ENCODE data around the gene NYAP2. TPM values are rescaled to one million over a fixed set of nuclear protein-coding genes. Genes with fewer than 3 reads are reported as not detected.
A peak's percentile ranks its signal among the peaks of the same experiment; 100 is the strongest.

NYAP2 gene
- total RNA-seq, 2 experiments from 2014 or later: 0.09 TPM; not detected in 1

GRCh38 chr2:225670111-225670974 is 270.8 kb downstream of the NYAP2 start:
- ChIA-PET CTCF (ENCODE audit: unreplicated experiment) (no interaction called here), POLR2A (interaction anchor here (1.0 kb wide), 1 partner anchor 14 kb away, joined by 4 read pairs; no protein-coding TSS in a partner anchor)
- Histone ChIP-seq H3K4me2 (ENCODE audit: low read length) (no peak overlapping the region), H3K4me3 (ENCODE audit: low read depth, low read length, poor library complexity, severe bottlenecking) (no peak overlapping the region), H2AFZ (ENCODE audit: low read length) (no peak overlapping the region), H3K36me3 (ENCODE audit: insufficient read depth, low read length) (no peaks in the 10 kb centered on the region), H3K4me1 (ENCODE audit: insufficient read depth, low read length, poor library complexity, severe bottlenecking) (no peaks in the 10 kb centered on the region), H3K79me2 (ENCODE audit: insufficient read depth, low read depth, low read length) (no peaks in the 10 kb centered on the region), H3K9me2 (ENCODE audit: insufficient read depth, low read length) (no peaks in the 10 kb centered on the region), H4K20me1 (ENCODE audit: insufficient read depth, low read length) (no peaks in the 10 kb centered on the region), H3K9me3 (ENCODE audit: low read length) (no peaks in the 10 kb centered on the region), H3K27ac (ENCODE audit: low read depth, low read length, poor library complexity, severe bottlenecking) (no peak overlapping the region)
- BruUV-seq (replicated peaks): no TSS peak
- DNase-seq (ENCODE audit: low spot score): peak; percentile 9
- no peak for TF ChIP-seq EZH2phosphoT487 (IDR thresholded peaks at IDR 0.05; ENCODE audit: borderline replicate concordance, low read depth, low read length)
- TF ChIP-seq, protein P1, sequence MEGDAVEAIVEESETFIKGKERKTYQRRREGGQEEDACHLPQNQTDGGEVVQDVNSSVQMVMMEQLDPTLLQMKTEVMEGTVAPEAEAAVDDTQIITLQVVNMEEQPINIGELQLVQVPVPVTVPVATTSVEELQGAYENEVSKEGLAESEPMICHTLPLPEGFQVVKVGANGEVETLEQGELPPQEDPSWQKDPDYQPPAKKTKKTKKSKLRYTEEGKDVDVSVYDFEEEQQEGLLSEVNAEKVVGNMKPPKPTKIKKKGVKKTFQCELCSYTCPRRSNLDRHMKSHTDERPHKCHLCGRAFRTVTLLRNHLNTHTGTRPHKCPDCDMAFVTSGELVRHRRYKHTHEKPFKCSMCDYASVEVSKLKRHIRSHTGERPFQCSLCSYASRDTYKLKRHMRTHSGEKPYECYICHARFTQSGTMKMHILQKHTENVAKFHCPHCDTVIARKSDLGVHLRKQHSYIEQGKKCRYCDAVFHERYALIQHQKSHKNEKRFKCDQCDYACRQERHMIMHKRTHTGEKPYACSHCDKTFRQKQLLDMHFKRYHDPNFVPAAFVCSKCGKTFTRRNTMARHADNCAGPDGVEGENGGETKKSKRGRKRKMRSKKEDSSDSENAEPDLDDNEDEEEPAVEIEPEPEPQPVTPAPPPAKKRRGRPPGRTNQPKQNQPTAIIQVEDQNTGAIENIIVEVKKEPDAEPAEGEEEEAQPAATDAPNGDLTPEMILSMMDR (conservative IDR thresholded peaks at IDR 0.05; ENCODE audit: low read length): peak; percentile 73
- intact Hi-C loops (cut with micrococcal nuclease; ENCODE audit: unreplicated experiment): no loop called here

- no peaks in the 10 kb centered on the region for H3K9me3 ChIP-seq (ENCODE audit: low read length)
- no peak for TF ChIP-seq EZH2phosphoT487 (IDR thresholded peaks at IDR 0.05; ENCODE audit: borderline replicate concordance, low read depth, low read length)
- TF ChIP-seq, protein P1 (conservative IDR thresholded peaks at IDR 0.05; ENCODE audit: low read length): no peak
- no peak for DNase-seq (ENCODE audit: low spot score)
- H3K9me2 ChIP-seq (ENCODE audit: insufficient read depth, low read length): no peaks in the 10 kb centered on the region
- no TSS peak for BruUV-seq (replicated peaks)
- no peaks in the 10 kb centered on the region for H4K20me1 ChIP-seq (ENCODE audit: insufficient read depth, low read length)
- POLR2A ChIA-PET: interaction anchor here (0.9 to 1.0 kb wide), 2 partner anchors 22 to 194 kb away, joined by 3 to 4 read pairs; no protein-coding TSS in a partner anchor
- no peak overlapping the region for H3K4me3 ChIP-seq (ENCODE audit: low read depth, low read length, poor library complexity, severe bottlenecking)
- no peak overlapping the region for H3K27ac ChIP-seq (ENCODE audit: low read depth, low read length, poor library complexity, severe bottlenecking)
- CTCF ChIA-PET (ENCODE audit: unreplicated experiment): no interaction called here
- intact Hi-C loops (cut with micrococcal nuclease; ENCODE audit: unreplicated experiment): no loop called here
- no peaks in the 10 kb centered on the region for H3K4me1 ChIP-seq (ENCODE audit: insufficient read depth, low read length, poor library complexity, severe bottlenecking)
- no peaks in the 10 kb centered on the region for H3K36me3 ChIP-seq (ENCODE audit: insufficient read depth, low read length)
- H3K79me2 ChIP-seq (ENCODE audit: insufficient read depth, low read depth, low read length): no peaks in the 10 kb centered on the region
- no peak overlapping the region for H3K4me2 ChIP-seq (ENCODE audit: low read length)
- H2AFZ ChIP-seq (ENCODE audit: low read length): no peak overlapping the region
Observed at GRCh38 chr2:225678792-225679191, 279.3 kb downstream of the NYAP2 start.

- TF ChIP-seq, protein P1 (conservative IDR thresholded peaks at IDR 0.05; ENCODE audit: low read length): no peak
- no peak for TF ChIP-seq EZH2phosphoT487 (IDR thresholded peaks at IDR 0.05; ENCODE audit: borderline replicate concordance, low read depth, low read length)
- CTCF ChIA-PET (ENCODE audit: unreplicated experiment): no interaction called here
Observed at GRCh38 chr2:225683258-225683657, 283.7 kb downstream of the NYAP2 start.

More at GRCh38 chr2:225683258-225683657, 283.7 kb downstream of the NYAP2 start:
- POLR2A ChIA-PET: interaction anchor here (0.8 kb wide), 1 partner anchor 685 kb away, joined by 3 read pairs; no protein-coding TSS in a partner anchor
- BruUV-seq (replicated peaks): no TSS peak
- H3K4me3 ChIP-seq (ENCODE audit: low read depth, low read length, poor library complexity, severe bottlenecking): no peak overlapping the region
- H3K27ac ChIP-seq (ENCODE audit: low read depth, low read length, poor library complexity, severe bottlenecking): no peak overlapping the region
- H3K4me2 ChIP-seq (ENCODE audit: low read length): no peak overlapping the region
- H3K9me2 ChIP-seq (ENCODE audit: insufficient read depth, low read length): no peaks in the 10 kb centered on the region
- no peaks in the 10 kb centered on the region for H4K20me1 ChIP-seq (ENCODE audit: insufficient read depth, low read length)
- no peaks in the 10 kb centered on the region for H3K4me1 ChIP-seq (ENCODE audit: insufficient read depth, low read length, poor library complexity, severe bottlenecking)
- intact Hi-C loops (cut with micrococcal nuclease; ENCODE audit: unreplicated experiment): no loop called here
- H3K36me3 ChIP-seq (ENCODE audit: insufficient read depth, low read length): no peaks in the 10 kb centered on the region
- no peaks in the 10 kb centered on the region for H3K9me3 ChIP-seq (ENCODE audit: low read length)
- no peak for DNase-seq (ENCODE audit: low spot score)
- no peaks in the 10 kb centered on the region for H3K79me2 ChIP-seq (ENCODE audit: insufficient read depth, low read depth, low read length)
- H2AFZ ChIP-seq (ENCODE audit: low read length): no peak overlapping the region

Data from OCI-LY7 (cell line).